K562 (cell line): ENCODE results near the gene CMTM1. TPM values are rescaled to one million over a fixed set of nuclear protein-coding genes. Genes with fewer than 3 reads are reported as not detected.

Experiments used
- ATAC-seq: fragments of 200-7000 bp; cut with Tn5 transposase; 3 replicates; pipeline ENCODE4 v1.9.1; 2020; ENCODE audit warnings: moderate library complexity
- BruUV-seq: library from RNA; stranded (reverse); fragments of 400-500 nt; replicated peaks from 2 replicates; lab custom pipeline; 2021; lab: Mats Ljungman, UMichigan
- CTCF ChIA-PET: fragments of 300-600 bp; formaldehyde crosslinking; extraction: SDS; loops from one replicate; lab custom pipeline; 2021; ENCODE audit warnings: low intra/inter-chr PET ratio; lab: Yijun Ruan, JAX
- POLR2A ChIA-PET: fragments of 300-600, 350-650 bp; sonication (Branson Sonifier 250); formaldehyde crosslinking; extraction: SDS; loops from one replicate; lab custom pipeline; 2021; ENCODE audit warnings: antibody characterized with exemption, inconsistent platforms; lab: Yijun Ruan, JAX
- DNase-seq, 4 experiments: peaks; one replicate each; pipeline versions ENCODE4 v3.0.0 to v3.0.0-alpha.2; 2011 to 2018; ENCODE audit warnings: low spot score in 3 of 4, mixed read lengths in 3 of 4; ENCODE audit errors: extremely low read depth in 1 of 4
- FAIRE-seq: peaks from 2 replicates; lab custom pipeline; 2011; peaks lifted over from hg19 to GRCh38; lab: Jason Lieb, UNC
- H2AFZ ChIP-seq: 2 replicates; pipeline ENCODE4 v1.6.0; 2011; ENCODE audit warnings: low read depth, low read length, control low read depth, inconsistent platforms
- H3K27ac ChIP-seq: fragments of 200-600 bp; 3 replicates; pipeline ENCODE4 v1.8.0; 2011; ENCODE audit warnings: low read depth, mild to moderate bottlenecking, control low read depth, inconsistent platforms, low read length, moderate library complexity, mixed read lengths; ENCODE audit errors: extremely low read depth
- H3K27me3 ChIP-seq, 2 experiments: fragments of 300-600 bp in 1 of 2; 2 replicates in 1 of 2; 3 replicates in 1 of 2; pipeline versions ENCODE4 v1.6.0 to v1.8.0; 2011; ENCODE audit warnings: inconsistent platforms in 2 of 2, low read length in 2 of 2, mild to moderate bottlenecking in 1 of 2, mixed read lengths in 1 of 2, moderate library complexity in 1 of 2; ENCODE audit not compliant: control insufficient read depth in 2 of 2, insufficient read depth in 2 of 2
- H3K36me3 ChIP-seq: fragments of 300-600 bp; 3 replicates; pipeline ENCODE4 v1.8.0; 2011; ENCODE audit warnings: mild to moderate bottlenecking, low read length, inconsistent platforms; ENCODE audit not compliant: control insufficient read depth, insufficient read depth
- H3K4me1 ChIP-seq, 2 experiments: fragments of 200-600 bp in 1 of 2; replicated peaks in 1 of 2; 2 replicates in 1 of 2; 3 replicates in 1 of 2; pipeline versions ENCODE4 v1.5.1 to v1.8.0; 2011; ENCODE audit warnings: inconsistent platforms in 2 of 2, low read length in 2 of 2, mild to moderate bottlenecking in 1 of 2, mixed read lengths in 1 of 2, moderate library complexity in 1 of 2; ENCODE audit not compliant: control insufficient read depth in 2 of 2, insufficient read depth in 2 of 2
- H3K4me2 ChIP-seq: 2 replicates; pipeline ENCODE4 v1.6.1; 2011; ENCODE audit warnings: low read length, control low read depth, inconsistent platforms, mixed read lengths; ENCODE audit not compliant: insufficient read depth
- H3K4me3 ChIP-seq: fragments of 200-600 bp; sonication (generic), shearing (Covaris generic); 2 replicates; pipeline ENCODE4 v1.5.1; 2016; ENCODE audit warnings: control low read depth, inconsistent platforms
- H3K79me2 ChIP-seq: fragments of 200-600 bp; 3 replicates; pipeline ENCODE4 v1.8.0; 2011; ENCODE audit warnings: low read length, inconsistent platforms; ENCODE audit not compliant: control insufficient read depth, insufficient read depth
- H3K9ac ChIP-seq, 2 experiments: 2 replicates each; pipeline versions ENCODE4 v1.6.0 to v1.6.1; 2011; ENCODE audit warnings: low read depth in 2 of 2, low read length in 2 of 2, control low read depth in 1 of 2, inconsistent platforms in 1 of 2, mild to moderate bottlenecking in 1 of 2, mixed read lengths in 1 of 2; ENCODE audit not compliant: insufficient read depth in 1 of 2
- H3K9me1 ChIP-seq: one replicate; pipeline ENCODE4 v1.6.0; 2011; ENCODE audit warnings: inconsistent platforms, mild to moderate bottlenecking, low read length, moderate library complexity; ENCODE audit not compliant: control insufficient read depth, insufficient read depth
- H3K9me3 ChIP-seq: replicated peaks from 2 replicates; pipeline ENCODE4 v1.5.1; 2011; ENCODE audit warnings: low read depth, low read length, inconsistent platforms; ENCODE audit not compliant: control insufficient read depth, insufficient read depth
- H4K20me1 ChIP-seq: replicated peaks from 2 replicates; pipeline ENCODE4 v1.6.1; 2011; ENCODE audit warnings: low read length, inconsistent platforms, mixed read lengths; ENCODE audit not compliant: control insufficient read depth, insufficient read depth
- SREBF2 ChIP-seq: sonication (generic); formaldehyde crosslinking; IDR thresholded peaks from 2 replicates; pipeline ENCODE4 v1.4.0; 2020; ENCODE audit warnings: mild to moderate bottlenecking, missing genetic modification reagents
- ZNF184 ChIP-seq: sonication (generic); formaldehyde crosslinking; IDR thresholded peaks from 2 replicates; pipeline ENCODE4 v1.5.0; 2020; ENCODE audit warnings: missing genetic modification reagents
- ZNF253 ChIP-seq: fragments of 250-450 bp; sonication (Bioruptor Pico); conservative IDR thresholded peaks from 2 replicates; pipeline ENCODE4 v1.6.1; 2021; ENCODE audit warnings: mild to moderate bottlenecking
- WGBS: fragments of 100-300 bp; shearing (Covaris generic); methylation state at CpG from one replicate; pipeline ENCODE4 v1.1.6; 2016; ENCODE audit warnings: low coverage, mixed read lengths; ENCODE audit not compliant: insufficient coverage; ENCODE audit errors: missing lambda C conversion rate; 5-methylcytosine and 5-hydroxymethylcytosine counted together
- in situ Hi-C: fragments of 300-500 bp; cut with MboI; formaldehyde crosslinking; loops from 4 replicates; pipeline ENCODE4 v1.15.0; 2018; ENCODE audit warnings: inconsistent platforms, mixed read lengths
- intact Hi-C: fragments of 100-400 bp; cut with micrococcal nuclease; formaldehyde crosslinking; loops from 2 replicates; pipeline ENCODE4 v1.14.2; 2022
- polyA plus RNA-seq, 8 experiments: library from polyadenylated mRNA; depleted of rRNA in 4 of 8; stranded (reverse) in 5 of 8; unstranded in 3 of 8; fragments of >200 nt; fragmentation: Nextera tagmentation in 2 of 8; fragmentation: Illumina TruSeq in 1 of 8; extraction: Ambion mirVana in 2 of 8; extraction: Trizol in 1 of 8; gene quantifications; 2 replicates each; pipeline versions ENCODE4 v1.2.1 to v1.2.3, GENCODE V29; 2011 to 2014; ENCODE audit warnings: inconsistent platforms in 1 of 8, missing spikeins in 1 of 8
- total RNA-seq, 7 experiments: library from RNA; depleted of rRNA in 6 of 7; stranded (reverse); fragments of >200 nt in 6 of 7; fragmentation: Illumina TruSeq in 2 of 7; extraction: Trizol in 2 of 7; gene quantifications; 2 replicates each; pipeline versions ENCODE4 v1.2.1 to v1.2.3, GENCODE V29; 2011 to 2021; ENCODE audit warnings: low replicate concordance in 1 of 7
- TF ChIP-seq, protein P1 (sequence below): fragments of 450-650 bp; IDR thresholded peaks from 2 replicates; pipeline ENCODE4 v1.6.1; 2016; ENCODE audit warnings: low read depth, mild to moderate bottlenecking, moderate library complexity

The CMTM1 gene
- total and polyA plus RNA-seq, 9 of the 15 experiments (the other 6 are each of a cell fraction or from before 2014, with no cell fraction given): 0.25 to 2.6 (median 1.1) TPM; not detected in 2

DNA sequence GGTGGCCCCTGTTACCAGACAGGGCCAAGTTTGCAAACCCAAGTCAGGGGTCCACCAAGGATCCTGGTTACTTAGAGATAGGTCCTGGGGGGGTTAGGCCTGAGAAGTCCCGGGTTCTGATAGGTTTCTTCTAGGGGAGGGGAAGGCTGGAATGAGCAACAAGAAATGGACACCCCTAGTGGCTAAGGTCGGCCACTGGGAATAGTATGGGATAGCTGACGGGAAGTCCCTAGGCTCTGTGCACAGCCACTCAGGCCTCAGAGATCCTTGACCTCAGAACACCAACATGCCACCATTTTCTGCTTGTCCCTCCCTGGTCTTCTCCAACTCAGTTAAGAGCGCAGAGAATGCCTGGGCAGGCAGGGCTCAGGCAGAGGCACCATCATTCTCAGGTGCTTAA is 29.7 kb upstream of the CMTM1 start (continued):
- TF ChIP-seq ZNF253 (CRISPR knock-in tag) (no peak), SREBF2 (CRISPR knock-in tag) (no peak)

GRCh38 chr16:66537236-66537635 is 29.0 kb upstream of the CMTM1 start:
- Histone ChIP-seq H3K4me3 (no peak overlapping the region), H3K9me3 (no peaks in the 10 kb centered on the region), H3K4me2 (no peak overlapping the region), H3K79me2 (no peaks in the 10 kb centered on the region), H3K9ac (peak overlapping the region in 1 of 2 experiments; percentile 75; a peak in 2 of 4 replicates), H2AFZ (no peak overlapping the region), H3K4me1 (peaks cover 0 to 9% of the 10 kb centered on the region in 2 experiments; a peak in 2 of 5 replicates), H3K36me3 (peaks cover 3% of the 10 kb centered on the region; the same call in 1 of the 3 replicates), H4K20me1 (no peaks in the 10 kb centered on the region), H3K27ac (no peak overlapping the region), H3K9me1 (no peaks in the 10 kb centered on the region), H3K27me3 (no peaks in the 10 kb centered on the region)
- 65% methylated on average over 2 of the region's 2 CpGs for WGBS
- TF ChIP-seq, protein P1, sequence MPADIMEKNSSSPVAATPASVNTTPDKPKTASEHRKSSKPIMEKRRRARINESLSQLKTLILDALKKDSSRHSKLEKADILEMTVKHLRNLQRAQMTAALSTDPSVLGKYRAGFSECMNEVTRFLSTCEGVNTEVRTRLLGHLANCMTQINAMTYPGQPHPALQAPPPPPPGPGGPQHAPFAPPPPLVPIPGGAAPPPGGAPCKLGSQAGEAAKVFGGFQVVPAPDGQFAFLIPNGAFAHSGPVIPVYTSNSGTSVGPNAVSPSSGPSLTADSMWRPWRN: no peak
- no peak for TF ChIP-seq ZNF184 (CRISPR knock-in tag)
- ChIA-PET CTCF (no interaction called here), POLR2A (no interaction called here)
- in situ Hi-C loops (no loop called here), intact Hi-C loops (no loop called here)
- BruUV-seq: no TSS peak
- ATAC-seq (no peak), DNase-seq (no peak), FAIRE-seq (no peak)
